ENCODE measurements around the gene DCP1A.
"Not testable (repeated sequence)": the region's sequence is repeated elsewhere in the genome, so short reads cannot be mapped to it uniquely, and the experiment has no call there.

Gene DCP1A

DNA sequence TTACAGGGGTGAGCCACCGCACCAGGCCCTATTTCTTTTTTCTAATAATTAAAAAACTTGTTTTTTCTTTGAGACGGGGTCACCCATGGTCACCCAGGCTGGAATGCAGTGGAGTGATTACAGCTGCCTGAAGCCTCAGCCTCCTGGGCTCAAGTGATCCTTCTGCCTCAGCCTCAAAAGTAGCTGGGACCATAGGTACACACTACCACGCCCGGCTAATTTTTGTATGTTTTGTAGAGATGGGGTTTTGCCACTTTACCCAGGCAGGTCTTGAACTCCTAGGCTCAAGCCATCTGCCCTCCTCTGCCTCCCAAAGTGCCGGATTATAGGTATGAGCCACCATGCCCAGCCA, 90.7 kb downstream of the DCP1A start:
- Histone ChIP-seq H3K27me3 (replicated peaks) (no peaks in the 10 kb centered on the region), H3K27ac (no peak overlapping the region), H3K36me3 (replicated peaks) (no peaks in the 10 kb centered on the region), H3K4me3 (ENCODE audit: low read depth, low read length) (no peak overlapping the region)
- no peak for DNase-seq
- TF ChIP-seq, protein P1, sequence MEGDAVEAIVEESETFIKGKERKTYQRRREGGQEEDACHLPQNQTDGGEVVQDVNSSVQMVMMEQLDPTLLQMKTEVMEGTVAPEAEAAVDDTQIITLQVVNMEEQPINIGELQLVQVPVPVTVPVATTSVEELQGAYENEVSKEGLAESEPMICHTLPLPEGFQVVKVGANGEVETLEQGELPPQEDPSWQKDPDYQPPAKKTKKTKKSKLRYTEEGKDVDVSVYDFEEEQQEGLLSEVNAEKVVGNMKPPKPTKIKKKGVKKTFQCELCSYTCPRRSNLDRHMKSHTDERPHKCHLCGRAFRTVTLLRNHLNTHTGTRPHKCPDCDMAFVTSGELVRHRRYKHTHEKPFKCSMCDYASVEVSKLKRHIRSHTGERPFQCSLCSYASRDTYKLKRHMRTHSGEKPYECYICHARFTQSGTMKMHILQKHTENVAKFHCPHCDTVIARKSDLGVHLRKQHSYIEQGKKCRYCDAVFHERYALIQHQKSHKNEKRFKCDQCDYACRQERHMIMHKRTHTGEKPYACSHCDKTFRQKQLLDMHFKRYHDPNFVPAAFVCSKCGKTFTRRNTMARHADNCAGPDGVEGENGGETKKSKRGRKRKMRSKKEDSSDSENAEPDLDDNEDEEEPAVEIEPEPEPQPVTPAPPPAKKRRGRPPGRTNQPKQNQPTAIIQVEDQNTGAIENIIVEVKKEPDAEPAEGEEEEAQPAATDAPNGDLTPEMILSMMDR (IDR thresholded peaks at IDR 0.05; ENCODE audit: low read depth, low read length, missing control alignments), result no peak
- in situ Hi-C loops (cut with HindIII; ENCODE audit: low pct_ligation_motif_present, low sequenced_read_pairs), result no loop called here

DNA sequence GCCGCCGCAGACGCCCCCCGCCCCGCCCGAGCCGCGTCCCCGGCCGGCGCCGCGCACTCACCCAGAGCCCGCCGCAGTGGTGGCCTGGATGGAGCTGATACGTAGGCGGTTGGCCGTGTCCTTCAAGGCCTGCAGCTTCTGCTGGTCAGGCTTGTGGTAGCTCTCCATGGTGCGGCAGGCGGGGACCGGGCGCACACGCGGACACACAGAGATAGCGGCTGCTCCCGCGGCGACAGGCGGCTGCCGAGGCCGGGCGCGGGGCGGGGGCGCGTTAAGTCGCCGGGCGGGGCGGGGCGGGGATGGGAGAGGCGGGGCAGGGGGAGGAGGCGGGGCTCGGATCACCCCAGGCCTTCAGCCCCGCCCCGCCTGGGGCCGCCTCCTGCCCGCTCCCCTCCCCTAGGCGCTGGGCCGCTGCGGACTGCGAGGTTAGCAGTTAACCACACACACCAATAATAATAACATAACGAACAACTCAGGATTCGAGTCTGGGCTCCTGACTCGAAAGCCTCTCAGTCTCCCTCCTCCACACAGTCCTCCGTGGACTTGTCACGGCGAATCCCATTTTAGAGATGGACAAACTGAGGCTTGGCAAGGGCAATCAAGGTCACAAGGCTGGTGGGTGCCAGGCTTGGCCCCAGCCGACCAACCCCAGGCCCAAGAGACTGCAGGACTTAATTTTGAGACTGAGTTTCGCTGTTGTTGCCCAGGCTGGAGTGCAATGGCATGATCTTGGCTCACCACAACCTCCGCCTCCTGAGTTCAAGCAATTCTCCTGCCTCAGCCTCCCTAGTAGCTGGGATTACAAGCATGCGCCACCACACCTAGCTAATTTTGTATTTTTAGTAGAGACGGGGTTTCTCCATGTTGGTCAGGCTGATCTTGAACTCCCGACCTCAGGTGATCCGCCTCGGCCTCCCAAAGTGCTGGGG, 91.3 kb downstream of the DCP1A start, which contains the start of gene TKT:
TKT (minus strand) TSS at position 248 of the 929 bp plus-strand sequence; CDS start at position 168, 80 bp downstream.
- TF ChIP-seq, protein P1 (IDR thresholded peaks at IDR 0.05; ENCODE audit: low read depth, low read length, missing control alignments), result no peak
- Histone ChIP-seq H3K27ac (peak within 1 kb of the TSS; percentile 7), H3K27me3 (replicated peaks) (no peaks in the 10 kb centered on the region), H3K4me3 (ENCODE audit: low read depth, low read length) (peak within 1 kb of the TSS; percentile 95), H3K36me3 (replicated peaks) (no peaks in the 10 kb centered on the region)
- in situ Hi-C loops (cut with HindIII; ENCODE audit: low pct_ligation_motif_present, low sequenced_read_pairs), result no loop called here
- DNase-seq, result peak; percentile 84

DNA sequence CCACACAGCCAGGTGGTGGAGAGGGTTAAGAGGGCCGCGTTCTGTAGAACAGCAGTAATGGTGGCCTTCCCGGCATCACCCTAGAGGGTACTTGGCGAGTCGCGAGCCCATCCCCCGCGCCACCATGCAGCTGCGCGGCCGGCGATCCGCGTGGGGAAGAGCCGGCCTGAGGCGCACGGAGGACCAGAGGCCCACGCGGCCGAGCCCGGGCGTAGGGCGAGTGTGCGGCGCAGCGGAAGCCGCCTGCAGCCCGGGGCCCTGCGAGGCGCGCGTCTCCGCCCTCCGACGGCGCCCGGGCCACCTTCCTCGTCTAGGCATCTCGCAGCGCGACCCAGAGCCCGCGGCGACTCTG, 91.9 kb downstream of the DCP1A start:
- TF ChIP-seq, protein P1 (IDR thresholded peaks at IDR 0.05; ENCODE audit: low read depth, low read length, missing control alignments), result no peak
- no peak for DNase-seq
- H3K27me3 ChIP-seq (replicated peaks), result no peaks in the 10 kb centered on the region
- H3K36me3 ChIP-seq (replicated peaks), result no peaks in the 10 kb centered on the region
- peak overlapping the region; percentile 95 for H3K4me3 ChIP-seq (ENCODE audit: low read depth, low read length)
- in situ Hi-C loops (cut with HindIII; ENCODE audit: low pct_ligation_motif_present, low sequenced_read_pairs), result no loop called here
- peak overlapping the region; percentile 7 for H3K27ac ChIP-seq

DNA sequence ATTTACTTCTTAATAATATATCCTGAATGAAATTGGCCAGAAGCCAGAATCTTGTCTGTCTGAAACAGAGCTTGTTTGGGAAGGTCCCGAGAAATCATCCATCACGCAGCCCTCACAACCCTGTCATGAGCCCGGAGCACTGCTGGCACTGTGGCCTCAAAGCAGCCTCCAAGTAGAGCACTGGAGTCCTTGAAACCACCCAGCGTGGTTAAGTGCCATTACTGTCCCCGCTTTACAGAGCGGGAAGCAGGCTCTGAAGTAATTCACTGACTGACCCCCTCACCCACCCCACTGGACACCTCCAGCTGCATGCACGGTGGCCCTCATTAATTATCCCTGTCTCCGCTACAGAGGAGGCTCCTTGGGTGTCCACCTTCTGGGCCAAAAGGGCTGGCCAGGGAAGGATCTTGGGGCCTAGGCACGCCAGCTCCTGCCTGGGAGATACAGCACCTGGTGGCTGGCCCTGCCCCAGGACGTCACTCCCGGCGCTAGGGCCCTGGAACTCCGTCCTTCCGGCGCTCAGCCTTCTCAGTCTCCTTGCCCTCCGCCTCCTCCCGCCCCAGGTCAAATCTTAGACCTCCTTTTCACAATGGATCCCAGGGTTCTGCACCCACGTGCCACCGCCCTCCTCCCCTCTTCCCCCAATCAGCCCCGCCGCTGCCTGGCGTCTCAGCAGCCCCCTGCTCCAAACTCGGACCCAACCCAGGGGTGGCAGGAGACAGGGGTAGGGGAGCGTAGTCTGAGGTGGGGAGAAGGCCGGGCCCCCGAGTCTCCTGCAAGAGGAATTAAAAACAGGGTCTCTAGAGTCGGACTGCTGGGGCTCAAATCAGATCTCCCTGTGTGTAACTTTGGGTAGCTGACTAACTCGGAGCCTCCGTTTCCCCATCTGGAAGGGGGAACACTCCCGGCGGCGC, 92.6 kb downstream of the DCP1A start:
- in situ Hi-C loops (cut with HindIII; ENCODE audit: low pct_ligation_motif_present, low sequenced_read_pairs), result no loop called here
- no peak for DNase-seq
- H3K27ac ChIP-seq, result peak overlapping the region; percentile 7
- TF ChIP-seq, protein P1 (IDR thresholded peaks at IDR 0.05; ENCODE audit: low read depth, low read length, missing control alignments), result no peak
- no peaks in the 10 kb centered on the region for H3K36me3 ChIP-seq (replicated peaks)
- peak overlapping the region; percentile 95 for H3K4me3 ChIP-seq (ENCODE audit: low read depth, low read length)
- no peaks in the 10 kb centered on the region for H3K27me3 ChIP-seq (replicated peaks)

DNA sequence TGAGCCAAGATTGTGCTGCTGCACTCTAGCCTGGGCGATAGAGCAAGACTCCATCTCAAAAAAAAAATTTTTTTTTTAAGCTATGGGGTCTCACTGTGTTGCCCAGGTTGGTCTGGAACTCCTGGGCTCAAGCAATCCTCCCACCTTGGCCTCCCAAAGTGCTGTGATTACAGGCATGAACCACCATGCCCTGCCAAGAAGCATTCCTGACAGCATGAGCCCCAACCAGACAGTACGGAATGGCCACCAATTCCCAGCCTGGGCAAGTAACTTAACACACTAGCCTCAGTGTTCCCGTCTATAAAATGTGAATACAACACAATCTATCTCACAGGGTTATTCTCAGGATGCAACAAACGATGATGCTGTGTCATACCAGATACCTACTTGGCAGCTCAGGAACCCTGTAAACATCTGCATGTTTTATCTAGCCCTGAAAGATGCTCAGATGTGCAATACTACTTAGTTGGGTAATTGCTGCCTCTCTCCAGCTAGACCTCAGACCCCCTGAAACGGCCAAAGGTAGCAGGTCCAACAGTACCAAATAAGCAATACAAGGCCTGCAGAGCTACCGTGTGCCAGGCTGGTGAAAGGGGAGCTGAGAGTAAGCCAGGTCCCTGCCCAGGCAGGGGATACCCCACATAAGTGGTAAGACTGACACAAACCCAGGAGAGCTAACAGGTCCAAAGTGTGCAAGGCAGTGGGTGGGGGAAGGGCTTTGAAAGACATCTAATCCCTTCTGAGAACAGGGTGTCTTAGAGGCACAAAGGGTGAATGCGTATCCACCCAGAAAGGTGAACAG, 93.4 kb downstream of the DCP1A start:
- in situ Hi-C loops (cut with HindIII; ENCODE audit: low pct_ligation_motif_present, low sequenced_read_pairs), result no loop called here
- H3K27me3 ChIP-seq (replicated peaks), result no peaks in the 10 kb centered on the region
- no peaks in the 10 kb centered on the region for H3K36me3 ChIP-seq (replicated peaks)
- H3K27ac ChIP-seq, result no peak overlapping the region
- TF ChIP-seq, protein P1 (IDR thresholded peaks at IDR 0.05; ENCODE audit: low read depth, low read length, missing control alignments), result no peak
- DNase-seq, result no peak
- H3K4me3 ChIP-seq (ENCODE audit: low read depth, low read length), result peak overlapping the region; percentile 95

DNA sequence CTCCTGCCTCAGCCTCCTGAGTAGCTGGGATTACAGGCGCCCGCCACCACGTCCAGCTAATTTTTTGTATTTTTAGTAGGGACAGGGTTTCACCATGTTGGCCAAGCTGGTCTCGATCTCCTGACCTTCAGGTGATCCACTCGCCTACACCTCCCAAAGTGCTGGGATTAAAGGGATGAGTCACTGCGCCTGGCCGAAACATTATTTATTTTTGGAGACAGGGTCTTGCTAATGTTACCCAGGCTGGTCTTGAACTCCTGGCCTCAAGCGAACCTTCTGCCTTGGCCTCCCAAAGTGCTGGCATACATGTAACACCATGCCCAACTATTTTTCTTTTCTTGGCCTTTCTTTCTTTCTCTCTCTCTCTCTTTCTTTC, 94.4 kb downstream of the DCP1A start:
- H3K4me3 ChIP-seq (ENCODE audit: low read depth, low read length), result peak overlapping the region; percentile 12
- H3K36me3 ChIP-seq (replicated peaks); H3K27me3 ChIP-seq (replicated peaks); H3K27ac ChIP-seq; in situ Hi-C loops (cut with HindIII; ENCODE audit: low pct_ligation_motif_present, low sequenced_read_pairs); DNase-seq: not testable (repeated sequence)

Data from brain microvascular endothelial cell (primary cell).